ENCODE results near the gene GTPBP4.

DNA sequence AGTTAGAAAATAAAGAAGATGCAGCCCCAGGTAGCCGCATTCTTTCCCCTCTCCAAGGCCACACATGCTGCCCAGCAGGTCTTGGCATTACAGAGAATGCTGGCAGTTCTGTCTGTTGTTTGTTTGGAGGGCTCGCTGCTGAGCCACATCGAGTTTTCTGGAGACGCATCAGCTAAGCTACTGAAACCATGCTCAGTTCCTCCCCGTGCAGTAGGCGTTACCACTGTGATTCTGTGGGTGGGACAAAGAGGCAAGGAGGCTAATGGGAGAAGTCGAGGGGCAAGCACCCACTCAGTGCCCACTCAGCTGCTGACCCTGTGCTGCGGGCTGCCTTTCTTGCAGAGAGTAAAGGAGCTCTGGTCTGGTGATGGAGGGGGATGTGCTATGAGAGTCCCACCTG, 15.5 kb upstream of the GTPBP4 start:
- TF ChIP-seq, protein P1, sequence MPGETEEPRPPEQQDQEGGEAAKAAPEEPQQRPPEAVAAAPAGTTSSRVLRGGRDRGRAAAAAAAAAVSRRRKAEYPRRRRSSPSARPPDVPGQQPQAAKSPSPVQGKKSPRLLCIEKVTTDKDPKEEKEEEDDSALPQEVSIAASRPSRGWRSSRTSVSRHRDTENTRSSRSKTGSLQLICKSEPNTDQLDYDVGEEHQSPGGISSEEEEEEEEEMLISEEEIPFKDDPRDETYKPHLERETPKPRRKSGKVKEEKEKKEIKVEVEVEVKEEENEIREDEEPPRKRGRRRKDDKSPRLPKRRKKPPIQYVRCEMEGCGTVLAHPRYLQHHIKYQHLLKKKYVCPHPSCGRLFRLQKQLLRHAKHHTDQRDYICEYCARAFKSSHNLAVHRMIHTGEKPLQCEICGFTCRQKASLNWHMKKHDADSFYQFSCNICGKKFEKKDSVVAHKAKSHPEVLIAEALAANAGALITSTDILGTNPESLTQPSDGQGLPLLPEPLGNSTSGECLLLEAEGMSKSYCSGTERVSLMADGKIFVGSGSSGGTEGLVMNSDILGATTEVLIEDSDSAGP (CRISPR knock-in tag; IDR thresholded peaks at IDR 0.05) = no peak
- no peak for TF ChIP-seq ZNF507 (tag; conservative IDR thresholded peaks at IDR 0.05)

Measured in K562 (cell line).